ENCODE results near the gene PPP1R9A. TPM values are rescaled to one million over a fixed set of nuclear protein-coding genes. Genes with fewer than 3 reads are reported as not detected.

The PPP1R9A gene
- total RNA-seq, 4 donors from 2014 or later: 15.7 to 37.6 (median 27.6) TPM

GRCh38 chr7:95035295-95035694 lies 127.9 kb downstream of the PPP1R9A start:
- no peaks in the 10 kb centered on the region for H3K9me3 ChIP-seq
- H3K4me1 ChIP-seq: peaks cover 0 to 1% (median 0%) of the 10 kb centered on the region in 4 donors
- no peaks in the 10 kb centered on the region for H3K36me3 ChIP-seq
- no peak overlapping the region for H3K27ac ChIP-seq
- DNase-seq (ENCODE audit: low spot score in 2 of 2): no peak
- TF ChIP-seq EP300 (IDR thresholded peaks at IDR 0.05) (no peak), CTCF (IDR thresholded peaks at IDR 0.05) (no peak), POLR2A (IDR thresholded peaks at IDR 0.05) (no peak)
- no peak overlapping the region for H3K4me3 ChIP-seq
- H3K27me3 ChIP-seq: no peaks in the 10 kb centered on the region

GRCh38 chr7:95041031-95041430 lies 133.6 kb downstream of the PPP1R9A start:
- 51 to 63% methylated on average over 4 of the region's 4 CpGs for WGBS, 2 donors
- no peaks in the 10 kb centered on the region for H3K27me3 ChIP-seq
- no peak for DNase-seq (ENCODE audit: low spot score in 2 of 2)
- peaks cover 0 to 9% (median 0%) of the 10 kb centered on the region in 4 donors for H3K4me1 ChIP-seq
- no peaks in the 10 kb centered on the region for H3K36me3 ChIP-seq
- H3K27ac ChIP-seq: no peak overlapping the region
- H3K4me3 ChIP-seq: no peak overlapping the region
- no peak for TF ChIP-seq CTCF (IDR thresholded peaks at IDR 0.05)
- no peak for TF ChIP-seq EP300 (IDR thresholded peaks at IDR 0.05)
- no peak for TF ChIP-seq POLR2A (IDR thresholded peaks at IDR 0.05)
- no peaks in the 10 kb centered on the region for H3K9me3 ChIP-seq

- Histone ChIP-seq H3K9me3 (no peaks in the 10 kb centered on the region), H3K36me3 (no peaks in the 10 kb centered on the region), H3K4me3 (no peak overlapping the region), H3K4me1 (peaks cover 0 to 24% (median 0%) of the 10 kb centered on the region in 4 donors), H3K27me3 (no peaks in the 10 kb centered on the region), H3K27ac (no peak overlapping the region)
- TF ChIP-seq EP300 (IDR thresholded peaks at IDR 0.05): no peak
- no peak for TF ChIP-seq POLR2A (IDR thresholded peaks at IDR 0.05)
- TF ChIP-seq CTCF (IDR thresholded peaks at IDR 0.05): no peak
- WGBS, 2 donors: 89 to 93% methylated on average over 8 of the region's 8 CpGs
- no peak for DNase-seq (ENCODE audit: low spot score in 2 of 2)
These were observed 138.0 kb downstream of the PPP1R9A start for GRCh38 chr7:95045236-95045923.

- Histone ChIP-seq H3K36me3 (no peaks in the 10 kb centered on the region), H3K4me1 (peaks cover 0 to 18% (median 0%) of the 10 kb centered on the region in 4 donors), H3K9me3 (no peaks in the 10 kb centered on the region), H3K4me3 (no peak overlapping the region), H3K27ac (peak overlapping the region in 3 of 4 donors; percentile 13 to 63 (median 58)), H3K27me3 (no peaks in the 10 kb centered on the region)
- no peak for TF ChIP-seq POLR2A (IDR thresholded peaks at IDR 0.05)
- TF ChIP-seq CTCF (IDR thresholded peaks at IDR 0.05): no peak
- no peak for TF ChIP-seq EP300 (IDR thresholded peaks at IDR 0.05)
- no peak for DNase-seq (ENCODE audit: low spot score in 2 of 2)
- 40 to 42% methylated on average over 7 of the region's 7 CpGs for WGBS, 2 donors
These were observed 139.3 kb downstream of the PPP1R9A start for GRCh38 chr7:95046494-95047240.

- peak overlapping the region in 3 of 4 donors; percentile 13 to 63 (median 58) for H3K27ac ChIP-seq
- no peaks in the 10 kb centered on the region for H3K36me3 ChIP-seq
- H3K9me3 ChIP-seq: no peaks in the 10 kb centered on the region
These were observed 139.9 kb downstream of the PPP1R9A start for GRCh38 chr7:95047291-95047690.

More at GRCh38 chr7:95047291-95047690, 139.9 kb downstream of the PPP1R9A start:
- no peaks in the 10 kb centered on the region for H3K27me3 ChIP-seq
- H3K4me1 ChIP-seq: peaks cover 0 to 18% (median 0%) of the 10 kb centered on the region in 4 donors
- no peak for DNase-seq (ENCODE audit: low spot score in 2 of 2)
- H3K4me3 ChIP-seq: no peak overlapping the region
- TF ChIP-seq EP300 (IDR thresholded peaks at IDR 0.05): no peak
- TF ChIP-seq POLR2A (IDR thresholded peaks at IDR 0.05): no peak
- no peak for TF ChIP-seq CTCF (IDR thresholded peaks at IDR 0.05)

All from tibial nerve (tissue), 4 donors.